HCT116 (cell line): ENCODE results near the gene PAX7. TPM values are rescaled to one million over a fixed set of nuclear protein-coding genes. Genes with fewer than 3 reads are reported as not detected.

Experiments used
- ATAC-seq: fragments of 200-7000 bp; cut with Tn5 transposase; 2 replicates; pipeline ENCODE4 v1.9.1; 2020; ENCODE audit warnings: mild to moderate bottlenecking, moderate library complexity
- BruUV-seq: library from RNA; stranded (reverse); fragments of 400-500 nt; replicated peaks from 2 replicates; lab custom pipeline; 2021; lab: Mats Ljungman, UMichigan
- CTCF ChIA-PET: fragments of 300-600 bp; sonication (Branson Sonifier 250); formaldehyde crosslinking; loops from one replicate; lab custom pipeline; 2021; ENCODE audit warnings: antibody characterized with exemption; lab: Charles Lee
- POLR2A ChIA-PET: fragments of 300-600, 350-600 bp; sonication (Branson Sonifier 250); formaldehyde crosslinking; loops from one replicate; lab custom pipeline; 2021; ENCODE audit warnings: antibody characterized with exemption; lab: Charles Lee
- RAD21 ChIA-PET, 2 experiments: fragments of 300-600 bp; sonication (Branson Sonifier 250); formaldehyde crosslinking; loops; one replicate each; lab custom pipeline; 2023; ENCODE audit warnings: low total read pairs in 2 of 2; ENCODE audit not compliant: uncharacterized antibody in 2 of 2, unreplicated experiment in 2 of 2, low non-redundant PET in 1 of 2; lab: Charles Lee
- DNase-seq: peaks from one replicate; pipeline ENCODE4 v3.0.0-alpha.2; 2010; ENCODE audit warnings: low read depth, low spot score
- H2AFZ ChIP-seq: fragments of 200-600 bp; shearing (Covaris generic), sonication (generic); 2 replicates; pipeline ENCODE4 v1.6.1; 2017; ENCODE audit warnings: low read depth, mixed run types, mixed read lengths, antibody characterized with exemption, low read length; ENCODE audit not compliant: poor library complexity, severe bottlenecking
- H3K27ac ChIP-seq: 2 replicates; pipeline ENCODE4 v1.5.1; 2012; ENCODE audit warnings: low read depth, low read length
- H3K27me3 ChIP-seq: fragments of 200-600 bp; sonication (generic); 2 replicates; pipeline ENCODE4 v1.6.1; 2016; ENCODE audit warnings: mixed run types, low read length, mixed read lengths; ENCODE audit not compliant: insufficient read depth
- H3K36me3 ChIP-seq, 2 experiments: fragments of 200-500 bp in 1 of 2; fragments of 200-600 bp in 1 of 2; sonication (Bioruptor generic) in 1 of 2; sonication (generic) in 1 of 2; 2 replicates each; pipeline versions ENCODE4 v1.5.1 to v1.6.1; 2014 to 2016; ENCODE audit warnings: low read length in 2 of 2, inconsistent platforms in 1 of 2, mixed read lengths in 1 of 2, mixed run types in 1 of 2; ENCODE audit not compliant: insufficient read depth in 2 of 2, control insufficient read depth in 1 of 2
- H3K4me1 ChIP-seq, 2 experiments: fragments of 200-600 bp in 1 of 2; sonication (generic) in 1 of 2; 2 replicates each; pipeline versions ENCODE4 v1.5.1 to v1.6.1; 2012 to 2017; ENCODE audit warnings: low read length in 2 of 2, inconsistent platforms in 1 of 2, mild to moderate bottlenecking in 1 of 2, mixed read lengths in 1 of 2, mixed run types in 1 of 2, moderate library complexity in 1 of 2; ENCODE audit not compliant: insufficient read depth in 2 of 2, control insufficient read depth in 1 of 2
- H3K4me2 ChIP-seq: fragments of 200-600 bp; sonication (generic); 2 replicates; pipeline ENCODE4 v1.6.1; 2017; ENCODE audit warnings: mixed run types, low read length, mixed read lengths
- H3K4me3 ChIP-seq, 2 experiments: fragments of 200-600 bp in 1 of 2; sonication (generic) in 1 of 2; replicated peaks in 1 of 2; 2 replicates each; pipeline ENCODE4 v1.5.1; 2011 to 2016; ENCODE audit warnings: low read length in 2 of 2, control low read depth in 1 of 2, low read depth in 1 of 2, mild to moderate bottlenecking in 1 of 2, mixed read lengths in 1 of 2, mixed run types in 1 of 2
- H3K79me2 ChIP-seq: fragments of 200-600 bp; sonication (generic); 2 replicates; pipeline ENCODE4 v1.6.1; 2017; ENCODE audit warnings: mild to moderate bottlenecking, mixed run types, low read length, moderate library complexity, mixed read lengths; ENCODE audit not compliant: insufficient read depth
- H3K9ac ChIP-seq: fragments of 200-600 bp; sonication (generic); 2 replicates; pipeline ENCODE4 v1.6.1; 2016; ENCODE audit warnings: low read length, mixed read lengths
- H3K9me2 ChIP-seq: fragments of 200-600 bp; sonication (generic), shearing (Covaris generic); 2 replicates; pipeline ENCODE4 v1.6.1; 2017; ENCODE audit warnings: mixed run types, mild to moderate bottlenecking, moderate library complexity; ENCODE audit not compliant: insufficient read depth
- H3K9me3 ChIP-seq, 2 experiments: fragments of 200-500 bp in 1 of 2; fragments of 200-600 bp in 1 of 2; sonication (Bioruptor generic) in 1 of 2; sonication (generic) in 1 of 2; 2 replicates each; pipeline ENCODE4 v1.6.1; 2014 to 2017; ENCODE audit warnings: low read length in 2 of 2, mixed read lengths in 2 of 2, inconsistent platforms in 1 of 2, low read depth in 1 of 2, mild to moderate bottlenecking in 1 of 2, mixed run types in 1 of 2, moderate library complexity in 1 of 2; ENCODE audit not compliant: control insufficient read depth in 1 of 2, insufficient read depth in 1 of 2
- H4K20me1 ChIP-seq: fragments of 200-600 bp; sonication (generic), shearing (Covaris generic); 2 replicates; pipeline ENCODE4 v1.6.1; 2017; ENCODE audit warnings: mixed run types, mild to moderate bottlenecking, moderate library complexity; ENCODE audit not compliant: insufficient read depth
- CEBPB ChIP-seq: IDR thresholded peaks from 2 replicates; pipeline ENCODE4 v1.6.1; 2012; ENCODE audit warnings: low read depth
- EGR1 ChIP-seq: IDR thresholded peaks from 2 replicates; pipeline ENCODE4 v1.6.1; 2012; ENCODE audit warnings: low read depth
- SIN3A ChIP-seq: IDR thresholded peaks from 2 replicates; pipeline ENCODE4 v1.6.1; 2012; ENCODE audit warnings: low read depth
- YY1 ChIP-seq: IDR thresholded peaks from 2 replicates; pipeline ENCODE4 v1.6.1; 2011; ENCODE audit warnings: low read length, low read depth, moderate library complexity, mild to moderate bottlenecking; ENCODE audit not compliant: insufficient replicate concordance; ENCODE audit errors: extremely low read depth
- intact Hi-C: fragments of 100-400 bp; cut with micrococcal nuclease; formaldehyde crosslinking; loops from 2 replicates; pipeline ENCODE4 v1.10.0; 2022
- total RNA-seq: library from RNA; stranded (reverse); gene quantifications from one replicate; pipeline ENCODE4 v1.2.1, GENCODE V29; 2021; ENCODE audit not compliant: unreplicated experiment

PAX7 gene
- total RNA-seq, 1 experiment from 2014 or later: not detected

GRCh38 chr1:18633422-18634155 is 2.9 kb downstream of the PAX7 start:
- intact Hi-C loops: no loop called here
- ChIA-PET POLR2A (no interaction called here), CTCF (no interaction called here), RAD21 (no interaction called here)
- H3K9ac ChIP-seq: no peak overlapping the region
- no peak overlapping the region for H2AFZ ChIP-seq
- ATAC-seq (no peak), DNase-seq (no peak)
- no peak overlapping the region for H3K4me3 ChIP-seq
- no peaks in the 10 kb centered on the region for H3K9me3 ChIP-seq
- H3K27ac ChIP-seq: no peak overlapping the region
- no peaks in the 10 kb centered on the region for H4K20me1 ChIP-seq
- H3K9me2 ChIP-seq: no peaks in the 10 kb centered on the region
- no peaks in the 10 kb centered on the region for H3K36me3 ChIP-seq
- BruUV-seq: no TSS peak
- H3K27me3 ChIP-seq: peaks cover 39% of the 10 kb centered on the region
- H3K79me2 ChIP-seq: no peaks in the 10 kb centered on the region
- H3K4me1 ChIP-seq: no peaks in the 10 kb centered on the region
- H3K4me2 ChIP-seq: no peak overlapping the region
- TF ChIP-seq EGR1 (no peak), SIN3A (no peak), CEBPB (no peak)

DNA sequence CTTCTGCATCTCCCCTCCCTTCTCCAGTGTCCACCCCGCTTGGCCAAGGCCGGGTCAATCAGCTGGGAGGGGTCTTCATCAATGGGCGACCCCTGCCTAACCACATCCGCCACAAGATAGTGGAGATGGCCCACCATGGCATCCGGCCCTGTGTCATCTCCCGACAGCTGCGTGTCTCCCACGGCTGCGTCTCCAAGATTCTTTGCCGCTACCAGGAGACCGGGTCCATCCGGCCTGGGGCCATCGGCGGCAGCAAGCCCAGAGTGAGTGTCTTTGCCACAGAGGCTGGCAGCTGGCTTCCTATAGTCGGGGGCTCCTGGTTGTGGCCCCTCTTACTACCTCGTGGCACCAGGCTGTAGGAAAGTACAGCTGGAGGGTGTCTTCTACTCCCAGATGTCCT is 3.6 kb downstream of the PAX7 start:
- H3K9ac ChIP-seq: no peak overlapping the region
- ATAC-seq (no peak), DNase-seq (no peak)
- H3K4me1 ChIP-seq: no peaks in the 10 kb centered on the region
- no peaks in the 10 kb centered on the region for H3K9me3 ChIP-seq
- intact Hi-C loops: no loop called here
- H3K27me3 ChIP-seq: peaks cover 45% of the 10 kb centered on the region
- no peaks in the 10 kb centered on the region for H4K20me1 ChIP-seq
- H3K79me2 ChIP-seq: no peaks in the 10 kb centered on the region
- no peak overlapping the region for H3K4me2 ChIP-seq
- ChIA-PET RAD21 (no interaction called here), CTCF (no interaction called here)
- no peak overlapping the region for H3K4me3 ChIP-seq
- no peak overlapping the region for H2AFZ ChIP-seq
- no TSS peak for BruUV-seq
- no peak for TF ChIP-seq YY1
- TF ChIP-seq, all 23 proteins: peak for 0
- Histone ChIP-seq H3K27ac (no peak overlapping the region), H3K9me2 (no peaks in the 10 kb centered on the region), H3K36me3 (no peaks in the 10 kb centered on the region)
- POLR2A ChIA-PET: no interaction called here
